Measurements from ENCODE around the gene PLEKHB1.

PLEKHB1 gene

DNA sequence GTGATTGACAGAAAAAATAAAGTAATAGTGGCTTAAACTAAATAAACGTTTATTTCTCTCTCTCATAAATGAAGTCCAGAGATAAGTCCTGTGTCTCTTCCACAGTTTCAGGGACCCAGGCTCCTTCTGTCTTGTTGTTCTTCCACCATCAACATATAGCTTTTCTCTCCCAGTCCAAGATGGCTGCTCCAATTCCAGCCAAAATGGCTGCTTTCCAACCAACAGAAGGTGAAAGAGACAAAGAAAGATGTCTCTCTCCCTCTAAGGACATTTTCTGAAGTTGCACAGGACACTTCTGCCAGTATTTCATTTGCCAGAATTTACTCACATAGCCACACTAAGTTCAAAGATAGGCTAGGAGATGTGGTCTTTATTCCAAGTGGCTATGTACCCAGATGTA lies 9.4 kb upstream of the PLEKHB1 start:
- ATAC-seq, result no peak

DNA sequence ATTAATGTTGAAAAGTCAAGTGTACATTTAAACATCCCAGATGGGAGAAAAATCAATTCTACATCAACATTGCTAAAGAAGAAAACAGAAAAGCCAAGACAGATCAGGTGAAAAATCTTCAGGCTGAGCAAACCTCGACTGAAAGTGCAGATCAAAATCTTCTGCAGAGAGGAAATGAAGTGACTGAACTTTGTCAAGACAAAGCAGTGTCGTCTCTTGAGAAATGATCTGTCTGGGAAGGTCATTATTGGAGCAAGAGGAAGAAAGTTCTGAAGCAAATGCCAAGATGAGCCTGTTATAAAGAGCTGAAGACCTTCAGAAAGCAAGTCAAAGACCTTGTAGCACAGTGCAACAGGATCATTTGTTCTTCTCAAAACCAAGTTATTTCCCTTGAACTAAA lies 5.8 kb upstream of the PLEKHB1 start:
- H3K27me3 Mint-ChIP-seq, result peaks cover 13% of the 10 kb centered on the region
- ATAC-seq, result no peak
- no peak overlapping the region for H3K4me3 Mint-ChIP-seq
- H3K9me3 Mint-ChIP-seq, result no peaks in the 10 kb centered on the region
- no peaks in the 10 kb centered on the region for H3K36me3 Mint-ChIP-seq
- no peaks in the 10 kb centered on the region for H3K4me1 Mint-ChIP-seq
- no peak overlapping the region for H3K27ac Mint-ChIP-seq

More for the DNA sequence above, 9.4 kb upstream of the PLEKHB1 start:
- H3K4me3 Mint-ChIP-seq, result no peak overlapping the region
- H3K27ac Mint-ChIP-seq, result no peak overlapping the region
- no peaks in the 10 kb centered on the region for H3K36me3 Mint-ChIP-seq
- no peaks in the 10 kb centered on the region for H3K9me3 Mint-ChIP-seq
- H3K4me1 Mint-ChIP-seq, result no peaks in the 10 kb centered on the region
- H3K27me3 Mint-ChIP-seq, result peaks cover 13% of the 10 kb centered on the region

DNA sequence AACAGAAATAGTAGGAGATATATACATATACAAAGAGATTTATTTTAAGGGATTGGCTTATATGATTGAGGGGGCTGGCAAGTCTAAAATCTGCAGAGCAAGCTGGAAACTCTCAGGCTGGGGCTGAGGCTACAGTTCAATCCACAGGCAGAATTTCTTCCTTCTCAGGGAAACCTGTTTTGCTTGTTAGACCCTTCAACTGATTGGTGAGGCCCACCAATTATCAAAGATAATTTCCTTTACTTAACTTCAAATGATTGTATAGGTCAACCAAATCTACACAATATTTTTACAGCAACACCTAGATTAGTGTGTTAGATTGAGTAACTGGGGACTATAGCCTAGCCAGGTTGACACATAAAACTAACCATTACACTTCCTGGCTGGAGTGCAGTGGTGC lies 4.7 kb upstream of the PLEKHB1 start:
- ATAC-seq, result no peak
- no peaks in the 10 kb centered on the region for H3K36me3 Mint-ChIP-seq
- no peak overlapping the region for H3K27ac Mint-ChIP-seq
- H3K27me3 Mint-ChIP-seq, result peaks cover 13% of the 10 kb centered on the region
- no peaks in the 10 kb centered on the region for H3K4me1 Mint-ChIP-seq
- H3K9me3 Mint-ChIP-seq, result no peaks in the 10 kb centered on the region
- H3K4me3 Mint-ChIP-seq, result no peak overlapping the region

DNA sequence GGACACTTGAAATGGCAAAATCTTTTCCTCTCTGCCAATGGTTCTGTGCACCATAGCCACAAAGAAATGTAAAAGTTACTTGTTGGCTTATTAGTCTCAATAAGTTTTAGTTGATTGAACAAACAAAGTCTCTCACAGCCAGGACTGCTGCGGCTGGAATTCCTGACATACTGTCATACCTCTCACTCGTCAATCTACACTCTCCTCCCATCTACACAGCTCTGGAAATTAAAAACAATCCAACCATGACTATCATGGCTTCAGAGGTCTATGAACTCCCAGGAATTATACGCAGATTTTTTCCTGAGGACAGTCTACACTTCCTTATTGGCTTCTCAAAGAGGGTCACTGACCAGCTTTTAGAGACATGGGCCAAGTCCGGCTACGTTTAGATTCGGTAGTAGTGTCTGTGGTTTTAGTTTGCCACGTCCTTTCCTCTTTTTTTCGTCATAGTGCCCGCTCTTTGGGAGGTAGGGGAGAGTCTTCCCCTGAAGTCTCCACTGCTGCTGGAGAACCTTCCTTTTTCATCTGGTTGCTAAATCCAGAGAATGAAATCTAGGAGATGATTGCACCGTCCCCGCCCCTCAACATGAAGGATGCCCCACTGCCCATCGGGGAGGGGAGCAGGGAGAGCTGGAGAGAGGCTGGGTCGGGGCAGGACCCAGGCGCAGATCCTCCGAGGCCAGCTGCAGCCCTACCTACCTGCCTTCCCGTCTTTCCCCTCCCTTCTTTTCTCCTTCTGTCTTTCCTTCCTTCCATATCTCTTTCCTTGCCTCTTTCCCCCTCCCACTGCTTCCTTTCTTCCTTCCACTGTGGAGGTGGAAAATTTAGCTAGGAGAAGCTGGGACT lies 1.0 kb upstream of the PLEKHB1 start:
- no peaks in the 10 kb centered on the region for H3K9me3 Mint-ChIP-seq
- peaks cover 12% of the 10 kb centered on the region for H3K4me1 Mint-ChIP-seq
- peaks cover 5% of the 10 kb centered on the region for H3K27me3 Mint-ChIP-seq
- no peak for ATAC-seq
- no peaks in the 10 kb centered on the region for H3K36me3 Mint-ChIP-seq
- no peak overlapping the region for H3K27ac Mint-ChIP-seq
- H3K4me3 Mint-ChIP-seq, result no peak overlapping the region

DNA sequence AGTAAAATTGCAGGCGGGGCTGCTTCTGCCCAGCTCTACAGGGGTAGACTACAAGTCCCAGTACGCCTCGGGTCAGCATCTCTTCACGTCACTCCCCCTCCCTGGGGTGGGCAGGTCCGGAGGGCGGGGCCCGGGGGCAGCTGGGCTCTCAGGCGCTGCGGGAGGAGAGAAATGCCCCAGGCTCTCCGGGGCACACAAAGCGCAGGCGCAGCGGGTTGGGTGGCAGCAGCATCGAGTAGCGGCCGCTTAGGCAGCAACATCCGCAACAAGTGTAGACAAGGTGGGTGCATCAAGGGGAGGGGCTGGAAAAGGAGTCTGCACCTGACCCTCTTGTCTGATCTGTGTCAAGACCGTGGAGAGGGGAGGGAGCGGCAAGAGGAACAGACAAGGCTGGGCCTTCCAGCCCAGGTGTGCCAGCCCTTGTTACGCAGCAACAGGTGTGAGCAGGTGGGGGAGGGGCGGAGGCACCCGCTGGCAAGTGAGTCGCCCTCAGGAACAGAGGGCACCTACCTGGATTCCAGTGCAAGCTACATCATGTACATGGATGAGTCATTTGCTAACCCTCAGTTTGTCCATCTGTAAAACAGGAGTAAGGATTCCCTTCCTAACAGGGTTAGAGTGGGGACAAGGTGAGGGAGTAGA lies 1.2 kb downstream of the PLEKHB1 start:
- Mint-ChIP-seq H3K27ac (peak overlapping the region; percentile 78), H3K36me3 (no peaks in the 10 kb centered on the region), H3K27me3 (no peaks in the 10 kb centered on the region), H3K4me3 (peak overlapping the region; percentile 80), H3K4me1 (peaks cover 12% of the 10 kb centered on the region), H3K9me3 (no peaks in the 10 kb centered on the region)
- peak; percentile 99 for ATAC-seq

DNA sequence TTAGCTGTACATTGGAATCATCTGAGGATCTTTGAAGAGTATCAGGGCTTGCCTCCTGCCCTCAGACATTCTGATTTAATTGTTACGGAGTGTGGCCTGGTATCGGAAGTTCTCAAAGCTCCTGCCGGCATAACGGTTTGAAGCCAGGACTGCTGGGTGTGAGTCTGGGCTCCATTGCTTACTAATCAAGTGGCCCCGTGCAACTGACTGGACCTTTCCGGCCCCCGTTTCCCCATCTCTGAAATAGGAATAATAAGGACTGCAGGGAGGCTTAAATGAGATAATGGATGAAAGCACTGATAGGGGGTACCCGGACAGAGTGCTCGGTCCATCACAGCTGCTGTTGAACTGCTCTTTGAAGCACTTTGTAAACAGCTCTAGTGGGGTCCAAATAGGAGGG lies 1.7 kb downstream of the PLEKHB1 start:
- no peaks in the 10 kb centered on the region for H3K36me3 Mint-ChIP-seq
- ATAC-seq, result no peak
- H3K27me3 Mint-ChIP-seq, result no peaks in the 10 kb centered on the region
- peaks cover 12% of the 10 kb centered on the region for H3K4me1 Mint-ChIP-seq
- no peaks in the 10 kb centered on the region for H3K9me3 Mint-ChIP-seq
- H3K4me3 Mint-ChIP-seq, result no peak overlapping the region
- peak overlapping the region; percentile 78 for H3K27ac Mint-ChIP-seq

DNA sequence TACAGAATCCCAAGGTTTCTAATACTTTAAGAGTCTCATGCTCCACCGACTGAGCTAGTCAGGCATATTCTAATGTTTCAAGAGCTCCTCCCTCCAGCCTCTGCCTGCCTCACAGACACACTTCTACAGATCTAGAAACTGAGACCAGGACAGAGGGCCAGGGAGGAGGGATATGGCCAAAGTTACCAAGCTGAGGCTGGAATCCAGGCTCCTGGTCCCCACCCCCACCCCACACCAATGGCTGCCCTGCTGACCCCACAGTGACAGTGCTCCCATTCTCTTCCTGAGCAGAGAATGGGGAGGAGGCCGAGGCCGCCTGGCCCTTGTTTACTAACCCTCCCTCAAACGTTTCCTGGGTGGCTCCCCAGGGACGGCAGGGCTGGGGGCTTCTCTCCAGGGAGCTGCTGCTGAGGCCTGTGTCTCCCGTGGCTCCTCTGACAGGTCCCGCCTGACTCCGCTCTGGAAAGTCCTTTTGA lies 2.2 kb downstream of the PLEKHB1 start:
- H3K27me3 Mint-ChIP-seq, result no peaks in the 10 kb centered on the region
- no peak overlapping the region for H3K27ac Mint-ChIP-seq
- H3K4me1 Mint-ChIP-seq, result peaks cover 12% of the 10 kb centered on the region
- ATAC-seq, result no peak
- no peak overlapping the region for H3K4me3 Mint-ChIP-seq
- peaks cover 2% of the 10 kb centered on the region for H3K36me3 Mint-ChIP-seq
- H3K9me3 Mint-ChIP-seq, result no peaks in the 10 kb centered on the region

DNA sequence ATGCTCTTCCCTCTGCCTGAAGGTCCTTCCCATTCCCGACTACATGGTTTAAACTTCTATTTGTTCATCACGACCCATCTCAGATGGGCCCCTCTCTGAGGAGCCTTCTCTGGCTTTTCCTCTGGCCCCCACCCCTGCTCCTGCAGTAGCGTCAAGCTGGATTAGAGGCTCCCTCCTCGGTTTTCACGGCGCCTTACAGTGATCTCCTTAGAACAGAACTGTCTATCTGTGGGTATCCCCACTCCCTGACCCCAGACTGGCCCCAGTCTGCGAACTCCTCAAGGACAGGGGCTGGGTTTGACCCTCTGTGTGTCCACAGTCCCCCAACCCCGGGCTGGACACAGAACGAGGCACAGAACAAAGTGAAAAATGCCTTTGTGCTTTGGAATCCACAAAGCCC lies 2.8 kb downstream of the PLEKHB1 start:
- no peak overlapping the region for H3K4me3 Mint-ChIP-seq
- no peaks in the 10 kb centered on the region for H3K9me3 Mint-ChIP-seq
- H3K27me3 Mint-ChIP-seq, result no peaks in the 10 kb centered on the region
- no peak for ATAC-seq
- no peak overlapping the region for H3K27ac Mint-ChIP-seq
- H3K36me3 Mint-ChIP-seq, result peaks cover 6% of the 10 kb centered on the region
- H3K4me1 Mint-ChIP-seq, result peaks cover 12% of the 10 kb centered on the region

DNA sequence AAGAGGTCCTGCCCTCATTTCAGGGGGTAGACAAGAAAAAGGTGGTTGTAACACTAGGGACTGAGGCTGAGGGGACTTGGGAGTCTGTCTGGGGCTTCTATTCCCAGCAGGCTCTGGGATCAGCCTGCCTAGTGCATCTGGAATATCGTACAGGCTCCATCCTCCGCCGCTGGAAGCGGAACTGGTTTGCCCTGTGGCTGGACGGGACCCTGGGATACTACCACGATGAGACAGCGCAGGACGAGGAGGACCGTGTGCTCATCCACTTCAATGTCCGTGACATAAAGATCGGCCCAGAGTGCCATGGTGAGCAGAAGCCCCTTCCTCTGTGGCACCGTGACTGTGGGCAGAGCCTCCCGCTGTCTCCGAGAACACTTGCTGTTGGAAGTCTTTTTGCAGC lies 4.0 kb downstream of the PLEKHB1 start:
- peaks cover 12% of the 10 kb centered on the region for H3K4me1 Mint-ChIP-seq
- no peak for ATAC-seq
- no peaks in the 10 kb centered on the region for H3K27me3 Mint-ChIP-seq
- no peaks in the 10 kb centered on the region for H3K9me3 Mint-ChIP-seq
- peaks cover 6% of the 10 kb centered on the region for H3K36me3 Mint-ChIP-seq
- H3K4me3 Mint-ChIP-seq, result no peak overlapping the region
- no peak overlapping the region for H3K27ac Mint-ChIP-seq

DNA sequence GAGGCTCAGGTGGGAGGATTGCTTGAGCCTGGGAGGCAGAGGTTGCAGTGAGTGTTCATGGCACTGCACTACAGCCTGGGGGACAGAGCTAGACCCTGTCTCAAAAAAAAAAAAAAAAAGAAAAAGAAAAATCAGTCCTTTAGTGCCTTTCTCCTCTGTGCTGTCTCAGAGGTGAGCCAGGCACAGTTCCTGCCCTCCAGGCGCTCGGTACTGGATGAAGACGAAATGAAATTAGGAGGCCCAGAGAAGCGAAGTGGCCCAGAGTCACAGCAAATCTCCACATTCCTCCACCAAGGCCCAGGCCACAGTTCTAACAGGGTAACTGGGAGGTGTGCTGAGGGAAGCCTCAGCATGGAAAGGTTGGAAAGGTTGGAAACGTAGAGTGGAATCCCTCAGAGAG lies 4.9 kb downstream of the PLEKHB1 start:
- no peaks in the 10 kb centered on the region for H3K9me3 Mint-ChIP-seq
- H3K27me3 Mint-ChIP-seq, result no peaks in the 10 kb centered on the region
- no peak for ATAC-seq
- peaks cover 6% of the 10 kb centered on the region for H3K36me3 Mint-ChIP-seq
- H3K4me1 Mint-ChIP-seq, result peaks cover 12% of the 10 kb centered on the region
- no peak overlapping the region for H3K27ac Mint-ChIP-seq
- no peak overlapping the region for H3K4me3 Mint-ChIP-seq

DNA sequence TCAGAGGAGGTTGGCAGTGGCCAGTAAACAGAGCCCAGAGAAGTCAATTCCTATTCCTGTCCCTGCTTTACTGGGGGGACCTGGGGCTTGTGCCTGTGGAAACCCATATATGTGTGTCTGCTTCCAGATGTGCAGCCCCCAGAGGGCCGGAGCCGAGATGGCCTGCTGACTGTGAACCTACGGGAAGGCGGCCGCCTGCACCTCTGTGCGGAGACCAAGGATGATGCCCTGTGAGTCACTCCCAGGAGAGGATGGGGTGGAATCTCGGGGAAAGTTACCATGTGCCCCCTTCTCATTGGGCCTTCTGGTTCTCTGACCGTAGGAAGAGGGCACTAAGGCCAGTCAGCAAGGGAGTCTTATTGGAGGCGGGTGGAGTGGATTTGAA lies 5.3 kb downstream of the PLEKHB1 start:
- peaks cover 6% of the 10 kb centered on the region for H3K36me3 Mint-ChIP-seq
- no peak overlapping the region for H3K27ac Mint-ChIP-seq
- H3K4me3 Mint-ChIP-seq, result no peak overlapping the region
- H3K9me3 Mint-ChIP-seq, result no peaks in the 10 kb centered on the region
- no peaks in the 10 kb centered on the region for H3K27me3 Mint-ChIP-seq
- H3K4me1 Mint-ChIP-seq, result peaks cover 12% of the 10 kb centered on the region
- ATAC-seq, result no peak

DNA sequence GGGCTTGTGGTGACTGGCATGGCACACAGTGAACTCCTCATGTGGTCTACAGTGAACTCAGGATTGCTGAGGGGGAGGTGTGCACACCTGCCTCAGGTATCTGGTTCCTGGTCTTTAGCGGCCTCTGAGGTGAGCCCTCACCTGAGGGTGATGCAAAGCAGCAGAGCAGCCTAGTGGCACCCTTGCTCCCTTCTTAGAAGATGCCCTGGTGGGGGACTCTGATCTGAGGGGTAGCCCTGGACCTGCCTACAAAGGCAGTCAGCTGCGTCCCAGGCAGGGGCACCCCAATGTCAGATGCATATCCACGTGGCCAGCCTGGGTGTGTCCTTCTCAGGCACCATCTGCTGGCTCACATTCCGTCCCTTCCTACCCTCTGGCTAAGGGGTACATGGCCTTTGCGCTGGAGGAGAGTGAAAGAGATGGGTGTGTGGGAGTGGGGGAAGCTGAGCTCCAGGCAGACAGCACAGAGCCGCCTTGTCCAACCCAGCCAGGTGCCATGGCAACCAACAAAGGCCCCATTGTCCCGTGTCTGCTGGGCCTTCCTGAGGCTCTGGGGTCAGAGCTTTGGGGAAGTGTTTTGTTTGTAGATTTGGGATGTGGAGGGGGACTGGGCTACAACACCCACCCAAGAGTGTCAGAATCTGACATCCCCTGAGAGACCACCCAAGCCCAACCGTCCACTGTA lies 5.8 kb downstream of the PLEKHB1 start:
- ATAC-seq, result no peak
- no peak overlapping the region for H3K27ac Mint-ChIP-seq

DNA sequence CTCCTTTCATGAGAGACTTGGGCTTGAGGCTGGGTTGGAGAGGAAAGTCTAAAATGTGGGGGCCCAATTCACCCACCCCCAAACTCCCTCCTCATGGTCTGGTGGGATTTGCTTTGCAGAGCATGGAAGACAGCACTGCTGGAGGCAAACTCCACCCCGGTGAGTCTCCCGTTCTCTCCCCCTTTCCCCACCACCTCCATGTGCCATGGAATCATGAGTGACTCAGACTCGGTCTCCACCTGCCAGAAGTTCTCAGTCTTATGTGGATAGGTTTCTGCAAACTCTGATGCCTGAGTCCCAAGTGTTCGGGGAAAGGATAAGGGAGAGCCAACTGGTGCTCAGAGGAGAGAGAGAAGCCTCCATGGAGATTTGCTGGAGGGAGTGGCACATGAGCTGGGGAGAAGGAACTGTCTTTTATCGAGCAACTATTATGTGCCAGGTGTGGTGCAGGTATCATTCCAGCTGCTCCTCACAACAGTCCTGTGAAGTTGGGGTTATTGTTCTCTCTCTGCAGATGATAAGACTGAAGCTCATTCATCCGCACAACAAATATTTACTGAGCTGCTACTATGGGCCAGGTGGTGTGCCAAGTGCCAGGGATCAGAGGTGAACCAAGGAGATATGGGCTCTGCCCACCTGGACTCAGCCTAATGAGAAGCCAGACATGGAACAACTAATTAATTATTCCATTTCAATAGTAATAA lies 6.6 kb downstream of the PLEKHB1 start:
- Mint-ChIP-seq H3K4me1 (no peaks in the 10 kb centered on the region), H3K27ac (no peak overlapping the region), H3K36me3 (peaks cover 6% of the 10 kb centered on the region), H3K27me3 (no peaks in the 10 kb centered on the region), H3K4me3 (no peak overlapping the region), H3K9me3 (no peaks in the 10 kb centered on the region)
- no peak for ATAC-seq

More for the DNA sequence above, 5.8 kb downstream of the PLEKHB1 start:
- H3K9me3 Mint-ChIP-seq, result no peaks in the 10 kb centered on the region
- H3K4me3 Mint-ChIP-seq, result no peak overlapping the region
- peaks cover 6% of the 10 kb centered on the region for H3K36me3 Mint-ChIP-seq
- peaks cover 8% of the 10 kb centered on the region for H3K4me1 Mint-ChIP-seq
- H3K27me3 Mint-ChIP-seq, result no peaks in the 10 kb centered on the region

DNA sequence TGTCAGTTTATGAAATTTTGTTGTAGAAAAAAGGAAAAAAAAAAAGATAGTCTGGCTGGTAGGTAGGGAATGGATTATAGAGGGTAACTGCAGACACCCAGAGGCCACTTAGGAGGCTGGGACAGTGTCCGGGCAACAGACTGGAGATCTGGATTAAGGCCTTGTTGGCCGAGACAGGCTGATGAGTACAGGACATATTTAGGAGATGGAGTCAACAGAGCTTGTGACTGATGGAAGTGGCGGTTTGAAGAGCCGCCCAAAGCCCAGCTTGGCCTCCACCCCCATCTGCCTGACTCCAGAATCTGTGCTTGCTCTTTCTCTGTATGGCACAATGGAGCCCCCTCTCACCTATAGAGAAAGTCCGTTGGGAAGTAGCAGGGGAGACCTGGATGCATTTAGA lies 7.6 kb downstream of the PLEKHB1 start:
- ATAC-seq, result no peak
- Mint-ChIP-seq H3K9me3 (no peaks in the 10 kb centered on the region), H3K36me3 (peaks cover 6% of the 10 kb centered on the region), H3K4me1 (no peaks in the 10 kb centered on the region), H3K27me3 (no peaks in the 10 kb centered on the region), H3K4me3 (no peak overlapping the region), H3K27ac (no peak overlapping the region)

DNA sequence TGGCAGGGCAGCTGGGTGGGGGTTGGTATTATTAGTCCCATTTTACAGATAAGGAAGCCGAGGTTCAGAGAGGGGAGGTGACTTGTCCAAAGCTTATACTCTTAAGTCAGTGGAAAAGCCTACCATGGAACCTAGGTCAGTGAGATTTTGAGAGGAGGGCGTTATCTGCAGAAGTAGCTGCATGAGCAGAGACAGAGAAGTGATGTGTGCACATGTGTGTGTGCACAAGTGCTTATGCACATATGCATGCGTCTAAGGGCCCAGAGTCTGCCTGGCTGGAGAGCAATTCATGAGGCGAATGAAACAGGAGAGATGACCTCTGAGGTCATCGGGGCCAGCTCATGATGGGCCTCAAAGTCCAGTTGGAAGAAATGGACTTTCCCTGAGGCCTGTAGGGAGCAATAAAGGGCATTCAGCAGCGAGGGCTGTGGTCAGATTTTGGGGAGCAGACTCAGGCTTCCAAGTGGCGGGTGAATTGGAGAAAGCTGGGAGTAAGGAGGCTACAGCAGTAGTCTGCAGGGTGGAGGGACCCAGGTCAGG lies 8.2 kb downstream of the PLEKHB1 start:
- Mint-ChIP-seq H3K4me3 (no peak overlapping the region), H3K27ac (no peak overlapping the region), H3K27me3 (no peaks in the 10 kb centered on the region), H3K36me3 (peaks cover 6% of the 10 kb centered on the region), H3K4me1 (no peaks in the 10 kb centered on the region), H3K9me3 (no peaks in the 10 kb centered on the region)
- no peak for ATAC-seq

All from stimulated activated memory B cell treated with anti-CD40 and anti-IgM and Interleukin-4, amounts not matched to agents 10 μg/mL and 1 μg/mL and 100 μg/mL, for 72 hours (primary cell).